Hematopoietic multipotent progenitor cell treated with erythropoietin and hydrocortisone succinate and interleukin-3 and kit ligand, for 4 days (in vitro differentiated cells): ENCODE results near the gene CHST6.
A peak's percentile ranks its signal among the peaks of the same experiment; 100 is the strongest.
"Not testable (repeated sequence)": the region's sequence is repeated elsewhere in the genome, so short reads cannot be mapped to it uniquely, and the experiment has no call there.

Experiments used
- DNase-seq: peaks from one replicate; pipeline ENCODE4 v3.0.0-alpha.2; 2015

Gene CHST6

DNA sequence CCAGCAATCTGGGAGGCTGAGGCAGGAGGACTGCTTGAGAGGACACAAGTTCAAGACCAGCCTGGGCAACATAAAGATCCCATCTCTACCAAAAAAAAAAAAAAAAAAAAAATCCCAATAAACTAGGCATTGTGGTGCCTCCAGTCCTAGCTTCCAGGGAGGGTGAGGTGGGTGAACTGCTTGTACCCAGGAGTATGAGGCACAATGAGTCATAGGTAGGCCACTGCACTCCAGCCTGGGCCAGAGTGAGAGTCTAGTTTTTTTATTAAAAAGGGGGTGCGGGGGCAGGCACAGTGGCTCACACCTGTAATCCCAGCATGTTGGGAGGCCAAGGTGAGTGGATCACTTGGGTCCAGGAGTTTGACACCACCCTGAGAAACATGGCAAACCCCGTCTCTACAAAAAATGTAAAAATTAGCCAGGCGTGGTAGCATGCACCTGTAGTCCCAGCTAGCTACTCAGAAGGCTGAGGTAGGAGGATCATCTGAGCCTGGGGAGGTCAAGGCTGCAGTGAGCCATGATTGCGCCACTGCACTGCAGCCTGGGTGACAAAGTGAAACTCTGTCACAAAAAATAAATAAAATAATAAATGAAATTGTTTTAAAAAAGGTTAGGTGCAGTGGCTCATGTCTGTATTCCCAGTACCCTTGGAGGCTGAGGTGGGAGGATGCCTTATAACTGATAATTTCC, 7.8 kb upstream of the CHST6 start:
- DNase-seq: no peak

DNA sequence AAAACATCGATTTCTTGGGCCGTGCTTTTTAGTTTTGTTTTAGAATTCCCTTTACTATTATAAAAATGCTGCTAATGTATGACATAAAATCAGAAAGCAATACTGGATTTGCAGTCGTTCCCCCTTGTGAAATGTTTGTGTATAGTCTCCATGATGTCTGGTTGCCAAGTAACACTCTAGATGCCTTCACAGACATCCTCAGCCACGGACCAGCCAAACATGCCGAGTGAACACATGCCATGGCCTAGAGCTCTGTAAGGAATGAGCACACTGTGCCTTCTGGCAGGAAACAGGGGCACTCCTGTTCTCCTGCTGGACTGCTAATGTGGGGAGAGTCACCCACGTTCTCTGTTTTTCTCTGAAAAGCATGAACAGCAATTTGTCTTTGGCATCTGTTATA, 6.6 kb upstream of the CHST6 start:
- not testable (repeated sequence) for DNase-seq

DNA sequence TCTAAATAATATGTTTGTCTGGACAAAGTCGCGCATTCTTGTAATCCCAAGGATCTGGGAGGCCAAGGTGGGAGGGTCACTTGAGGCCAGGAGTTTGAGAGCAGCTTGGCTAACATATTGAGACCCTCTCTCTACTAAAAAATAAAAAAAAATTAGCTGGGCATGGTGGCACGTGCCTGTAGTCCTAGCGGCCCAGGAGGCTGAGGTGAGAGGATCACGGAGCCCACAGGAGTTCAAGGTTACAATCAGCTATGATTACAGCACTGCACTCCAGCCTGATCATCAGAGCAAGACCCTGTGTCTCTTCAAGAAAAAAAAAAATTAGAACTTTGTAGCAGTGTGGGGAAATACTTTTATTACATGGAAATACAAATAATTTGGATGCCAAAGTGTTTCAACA, 6.1 kb upstream of the CHST6 start:
- DNase-seq: no peak

DNA sequence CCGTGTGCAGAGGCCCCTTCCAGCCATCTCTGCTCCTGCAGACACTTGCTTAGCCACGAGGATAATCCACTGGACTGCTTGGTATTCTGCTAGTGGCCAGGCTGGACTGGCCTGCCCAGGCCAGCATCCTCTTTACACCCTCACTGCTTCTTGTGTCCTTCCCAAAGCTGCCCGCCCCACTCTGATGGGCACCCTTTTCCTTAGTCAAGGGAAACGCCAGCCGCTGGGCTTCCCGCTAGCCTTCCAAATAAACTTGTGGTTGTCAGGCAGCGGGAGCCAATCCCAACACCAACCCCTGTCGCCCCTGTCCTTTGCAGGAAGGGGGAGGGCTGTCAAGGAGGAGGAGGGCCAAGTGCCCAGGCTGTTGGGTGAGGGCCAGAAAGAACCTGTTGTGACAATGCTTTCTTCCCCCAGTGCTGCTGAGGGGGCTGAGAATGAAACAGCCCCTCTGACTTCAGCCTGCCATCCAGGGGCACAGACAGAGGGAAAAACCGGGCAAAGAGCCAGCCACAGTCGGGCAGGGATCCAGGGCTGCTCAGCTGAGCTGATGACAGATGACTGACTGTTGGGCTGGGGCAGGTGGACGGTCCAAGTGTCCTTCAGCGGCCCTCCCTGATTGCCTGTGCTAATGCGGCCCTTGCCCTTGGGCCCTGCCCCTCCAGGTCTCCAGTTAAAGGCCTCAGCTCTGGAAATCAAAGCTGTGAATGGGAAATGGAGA, 3.5 kb upstream of the CHST6 start:
- DNase-seq: peak; percentile 20

DNA sequence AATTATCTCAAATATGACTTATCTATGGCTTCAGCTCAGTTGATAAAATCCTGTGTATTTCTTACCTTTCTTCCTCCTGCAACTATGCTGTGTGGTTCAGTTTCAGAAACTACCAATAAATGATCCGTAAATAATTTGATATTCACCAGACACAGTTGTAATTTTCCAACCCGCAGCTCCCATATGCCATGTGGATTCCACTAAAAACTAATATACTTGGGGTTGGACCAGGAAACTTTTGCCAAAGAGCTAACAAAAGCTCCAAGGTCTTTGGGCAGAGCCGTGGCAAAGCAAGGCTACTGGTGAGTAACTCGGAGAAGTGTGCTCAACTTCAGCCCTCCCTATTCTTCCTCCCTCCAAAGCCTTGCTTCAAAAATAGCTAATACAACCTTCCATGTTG, 2.3 kb upstream of the CHST6 start:
- no peak for DNase-seq

DNA sequence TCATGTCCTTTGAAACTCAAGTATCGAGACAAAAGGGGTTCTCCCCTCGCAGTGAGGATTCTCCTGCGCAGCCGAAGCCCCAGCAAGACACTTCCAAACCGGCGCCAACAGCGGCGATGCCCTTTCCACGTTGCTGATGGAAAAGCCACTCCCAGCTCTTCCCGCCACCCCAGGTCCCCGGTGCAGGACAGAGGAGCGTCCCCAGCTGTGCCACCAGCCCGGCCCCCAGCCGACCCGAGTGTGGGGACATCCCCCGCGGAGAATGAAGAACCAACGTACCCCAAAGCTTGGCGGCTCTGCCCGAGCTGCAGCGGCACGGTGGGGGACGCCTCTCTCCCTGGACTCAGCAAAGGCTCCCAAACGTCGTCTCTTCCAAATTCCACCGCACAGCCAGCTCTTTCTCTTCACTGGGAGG, 573 bp downstream of the CHST6 start:
- no peak for DNase-seq

DNA sequence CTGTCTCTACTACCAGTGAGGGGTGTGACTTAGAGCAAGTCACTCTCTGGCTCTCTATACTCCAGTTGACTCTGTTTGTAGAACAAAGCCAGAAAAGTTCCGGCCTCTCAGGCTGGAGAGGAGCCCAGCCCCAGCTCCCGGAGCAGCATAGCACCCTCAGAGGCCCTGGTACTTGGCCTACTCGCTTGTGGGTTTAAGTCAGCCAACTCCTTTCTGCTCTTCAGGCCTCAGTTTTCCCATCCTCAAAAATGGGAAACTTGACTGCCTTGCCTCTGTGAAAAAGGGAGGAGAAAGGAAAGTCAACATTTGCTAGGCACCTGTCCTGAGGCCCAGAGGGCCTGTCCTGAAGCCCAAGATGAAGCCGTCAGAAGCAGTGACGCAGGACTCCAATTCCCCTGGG, 1.1 kb downstream of the CHST6 start:
- DNase-seq: no peak

DNA sequence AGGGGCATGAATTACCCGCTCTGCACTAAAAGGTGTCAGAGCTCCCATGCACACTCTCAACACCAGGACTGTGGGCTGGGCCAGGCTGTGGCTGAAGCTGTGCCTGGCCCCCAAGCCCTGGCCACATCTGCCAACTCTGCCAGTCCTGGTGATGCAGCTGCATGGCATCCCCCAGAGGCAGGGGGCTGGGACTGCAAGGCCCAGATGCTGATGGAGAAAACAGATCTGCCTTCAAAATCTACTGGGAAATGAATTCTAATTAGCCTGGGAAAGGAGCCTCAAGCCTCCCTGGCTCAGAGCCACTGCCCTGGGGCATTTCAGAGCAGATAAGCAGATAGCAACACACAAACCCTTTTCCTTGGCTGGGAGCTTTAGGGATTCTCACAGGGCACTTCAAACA, 3.4 kb downstream of the CHST6 start:
- peak; percentile 39 for DNase-seq

DNA sequence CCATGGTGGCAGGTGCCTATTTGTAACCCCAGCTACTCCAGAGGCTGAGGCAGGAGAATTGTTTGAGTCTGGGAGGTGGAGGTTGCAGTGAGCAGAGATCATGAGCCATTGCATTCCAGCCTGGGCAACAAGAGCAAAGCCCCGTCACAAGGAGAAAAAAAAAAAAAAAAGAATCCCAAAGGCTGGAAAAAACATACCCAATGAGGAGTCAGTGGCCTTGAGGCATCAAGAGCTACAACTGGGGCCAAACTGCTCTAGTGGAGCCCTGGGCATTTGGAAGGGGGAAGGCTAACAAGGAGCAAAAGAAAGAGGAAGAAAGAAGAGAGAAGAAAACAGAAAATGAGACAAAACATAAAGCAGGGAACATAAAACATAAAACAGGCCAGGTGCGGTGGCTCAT, 6.9 kb downstream of the CHST6 start:
- DNase-seq: no peak

DNA sequence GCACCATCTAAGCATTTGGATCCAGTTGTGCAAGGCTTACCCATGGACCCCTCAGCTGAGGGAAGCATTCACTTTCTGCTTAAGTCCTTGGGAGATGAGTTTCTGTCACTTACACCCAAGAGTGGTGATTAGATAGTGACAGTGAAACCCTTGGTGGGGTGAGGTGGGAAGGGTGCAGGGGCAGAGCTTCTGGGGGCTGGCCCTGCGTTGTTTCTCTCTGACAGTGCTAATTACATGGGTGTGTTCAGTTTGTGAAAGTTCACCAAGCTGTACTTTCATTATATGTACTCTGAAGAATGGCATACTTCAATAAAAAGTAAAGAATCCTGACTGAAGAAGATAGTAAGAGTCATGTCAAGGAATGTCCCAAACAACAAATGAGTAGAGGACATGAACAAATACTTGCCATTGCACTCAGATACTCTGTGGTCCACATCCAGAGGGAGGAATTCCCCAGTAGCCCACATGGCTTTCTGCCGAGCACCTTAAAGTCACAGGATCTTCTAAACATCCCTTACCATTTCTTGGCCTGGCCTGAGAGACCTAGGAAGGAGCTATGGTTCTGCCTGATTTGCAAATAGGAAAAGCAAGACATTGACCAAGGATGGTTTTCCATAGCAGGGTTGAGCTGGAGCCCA, 8.4 kb downstream of the CHST6 start:
- DNase-seq: no peak

DNA sequence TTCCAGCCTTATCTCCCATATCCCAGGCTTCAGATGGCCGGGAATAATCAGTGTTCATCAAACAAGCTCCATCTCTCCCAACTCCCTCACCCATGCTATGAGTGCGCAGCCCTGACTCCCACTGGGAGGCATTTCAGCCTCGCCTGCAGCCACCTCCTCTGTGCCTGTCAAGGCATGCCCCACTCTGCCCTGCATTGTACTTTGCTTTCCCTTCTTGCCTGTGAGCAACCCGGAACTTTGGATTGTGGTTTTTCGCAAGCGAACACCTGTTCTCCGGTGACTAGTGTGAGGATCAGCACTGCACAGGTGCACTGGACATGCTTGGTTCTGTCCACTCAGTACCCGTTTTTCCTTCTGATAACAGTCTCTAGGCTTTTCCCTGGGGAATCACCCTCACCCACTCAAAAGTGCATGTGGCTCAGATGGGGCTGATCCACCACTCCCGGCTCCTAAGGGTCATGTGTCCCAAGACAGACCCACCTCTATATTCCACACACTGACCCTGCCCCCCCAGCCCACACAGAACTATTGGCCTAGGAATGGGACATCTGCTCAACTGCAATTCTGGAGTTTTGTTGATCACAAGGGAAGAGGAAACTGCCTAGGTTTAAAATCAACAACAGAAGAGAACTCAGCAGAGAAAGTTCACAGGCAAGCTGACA, 9.1 kb downstream of the CHST6 start:
- no peak for DNase-seq

DNA sequence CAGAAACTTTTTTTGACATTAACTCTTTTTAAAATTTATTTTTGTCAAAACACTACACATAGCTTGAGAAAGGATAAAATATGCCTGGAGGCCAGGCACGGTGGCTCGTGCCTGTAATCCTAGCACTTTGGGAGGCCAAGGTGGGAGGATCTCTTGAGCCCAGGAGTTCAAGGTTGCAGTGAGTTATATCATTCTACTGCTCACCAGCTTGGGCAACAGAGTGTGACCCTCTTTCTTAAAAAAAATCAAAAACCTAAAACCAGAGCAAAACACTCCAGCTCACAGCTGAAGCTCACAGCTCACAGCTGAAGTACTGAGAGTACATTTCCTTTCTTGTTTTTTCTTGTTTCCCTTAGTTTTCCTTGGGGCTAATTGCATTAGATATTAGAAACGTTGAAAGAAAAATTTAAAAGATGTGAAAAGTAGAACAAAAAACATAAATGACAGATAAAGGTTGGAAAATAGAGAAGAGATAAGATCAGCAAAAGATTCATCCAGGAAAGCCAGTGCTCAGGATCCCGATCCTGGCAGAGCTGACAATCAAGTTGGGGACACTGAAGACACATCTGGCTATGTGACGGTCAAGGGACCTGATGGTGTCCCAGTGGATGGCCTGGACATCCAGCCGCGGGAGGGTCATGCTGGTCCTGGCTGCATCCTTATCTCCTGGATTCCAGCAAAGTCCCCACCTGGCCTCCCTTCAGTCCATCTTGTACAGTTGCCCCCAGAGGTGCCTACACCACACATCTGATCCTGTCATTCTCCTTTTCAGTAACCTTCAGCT, 9.8 kb downstream of the CHST6 start:
- DNase-seq: no peak

DNA sequence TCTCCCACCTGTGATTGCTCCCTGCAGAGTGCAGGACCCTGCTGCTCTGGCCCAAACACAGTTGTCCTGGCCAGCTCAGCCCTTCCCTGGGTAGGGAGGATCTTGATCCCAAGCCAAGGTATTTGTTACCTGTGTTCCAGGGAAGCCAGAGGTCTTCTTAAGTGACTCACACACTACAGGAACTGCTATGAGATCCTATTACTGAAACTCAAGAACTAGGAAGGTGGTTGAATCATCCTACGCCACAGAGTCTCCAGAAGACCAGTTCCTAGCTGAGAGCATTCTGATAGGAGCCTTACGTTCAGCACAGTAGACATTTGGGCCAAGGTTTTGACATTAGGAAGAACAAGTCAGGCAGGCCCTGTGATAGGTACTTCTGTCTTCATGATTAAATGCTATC, 12.0 kb downstream of the CHST6 start:
- no peak for DNase-seq

DNA sequence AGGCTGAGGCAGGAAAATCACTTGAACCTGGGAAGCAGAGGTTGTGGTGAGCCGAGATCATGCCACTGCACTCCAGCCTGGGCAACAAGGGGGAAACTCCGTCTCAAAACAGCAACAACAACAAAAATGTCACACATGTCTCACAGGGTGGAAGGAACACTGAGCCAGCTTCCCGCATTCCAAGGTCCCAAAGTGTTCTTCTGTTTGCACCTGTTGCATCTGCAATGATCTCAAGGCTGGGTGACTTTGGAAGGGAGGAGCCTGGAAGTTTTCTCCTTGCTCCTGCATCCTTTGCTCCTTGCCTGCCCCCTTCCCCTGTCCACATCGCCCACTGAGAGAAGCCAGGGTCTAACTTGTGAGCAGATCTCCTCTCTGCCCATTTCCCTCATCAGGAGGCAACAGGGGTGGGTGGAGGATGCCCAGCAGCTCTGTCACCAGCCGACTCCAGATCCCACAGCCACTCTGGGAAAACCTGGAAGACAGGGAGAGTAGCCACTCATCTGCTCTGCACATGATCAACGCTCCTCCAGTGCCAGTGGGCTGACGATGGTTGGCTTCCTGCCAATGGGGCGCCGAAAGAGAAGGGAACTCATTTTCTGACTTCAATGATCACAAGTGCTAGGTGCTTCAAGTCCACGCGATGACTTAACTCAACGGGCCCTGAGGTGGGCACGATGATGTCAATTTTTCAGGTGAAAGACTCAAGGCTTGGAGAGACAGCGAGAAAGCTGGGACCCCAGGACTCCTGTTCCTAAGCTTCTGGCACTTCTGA, 12.6 kb downstream of the CHST6 start:
- DNase-seq: no peak

DNA sequence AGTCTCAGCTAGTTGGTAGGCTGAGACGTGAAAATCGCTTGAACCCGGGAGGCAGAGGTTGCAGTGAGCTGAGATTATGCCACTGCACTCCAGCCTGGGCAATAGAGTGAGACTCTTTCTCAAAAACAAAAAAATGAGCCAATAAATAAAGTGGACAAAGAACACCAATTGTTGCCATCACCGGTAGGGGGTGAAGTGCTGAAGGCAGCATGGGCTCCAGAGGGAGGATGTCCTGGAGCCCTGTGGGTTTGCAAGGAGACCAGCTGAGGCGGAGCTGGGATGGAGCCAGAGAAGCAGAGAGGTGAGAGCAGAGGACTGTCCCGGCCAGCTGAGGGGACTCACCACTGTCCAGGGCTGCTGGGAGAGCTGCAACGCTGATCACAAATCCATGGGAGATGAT, 13.8 kb downstream of the CHST6 start:
- no peak for DNase-seq

DNA sequence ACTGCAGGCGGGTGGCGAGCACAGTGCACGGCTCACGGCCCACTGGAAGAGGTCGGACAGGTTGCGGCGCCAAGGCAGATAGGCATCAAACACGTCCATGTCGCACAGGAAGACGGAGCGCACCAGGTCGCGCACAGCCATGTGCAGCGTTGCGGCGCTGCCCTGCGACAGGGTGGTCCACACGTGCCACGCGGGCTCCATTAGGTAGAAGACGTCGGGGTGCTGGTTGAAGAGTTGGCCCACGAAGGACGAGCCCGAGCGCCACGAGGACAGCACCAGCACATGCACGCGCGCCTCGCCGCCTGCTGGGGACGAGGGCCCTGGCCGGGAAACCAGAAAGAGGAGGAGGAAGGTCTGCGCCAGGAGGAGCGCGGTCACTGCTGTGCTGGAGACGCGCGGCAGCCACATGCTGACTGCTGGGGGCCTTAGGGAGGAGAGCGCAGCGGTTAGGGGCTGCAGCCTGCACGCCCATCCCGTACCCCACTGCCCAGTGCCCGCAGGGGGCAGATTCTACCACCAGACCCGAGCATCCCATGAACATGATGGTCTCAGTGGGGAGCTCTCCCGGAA, 15.7 kb downstream of the CHST6 start:
- DNase-seq: no peak

DNA sequence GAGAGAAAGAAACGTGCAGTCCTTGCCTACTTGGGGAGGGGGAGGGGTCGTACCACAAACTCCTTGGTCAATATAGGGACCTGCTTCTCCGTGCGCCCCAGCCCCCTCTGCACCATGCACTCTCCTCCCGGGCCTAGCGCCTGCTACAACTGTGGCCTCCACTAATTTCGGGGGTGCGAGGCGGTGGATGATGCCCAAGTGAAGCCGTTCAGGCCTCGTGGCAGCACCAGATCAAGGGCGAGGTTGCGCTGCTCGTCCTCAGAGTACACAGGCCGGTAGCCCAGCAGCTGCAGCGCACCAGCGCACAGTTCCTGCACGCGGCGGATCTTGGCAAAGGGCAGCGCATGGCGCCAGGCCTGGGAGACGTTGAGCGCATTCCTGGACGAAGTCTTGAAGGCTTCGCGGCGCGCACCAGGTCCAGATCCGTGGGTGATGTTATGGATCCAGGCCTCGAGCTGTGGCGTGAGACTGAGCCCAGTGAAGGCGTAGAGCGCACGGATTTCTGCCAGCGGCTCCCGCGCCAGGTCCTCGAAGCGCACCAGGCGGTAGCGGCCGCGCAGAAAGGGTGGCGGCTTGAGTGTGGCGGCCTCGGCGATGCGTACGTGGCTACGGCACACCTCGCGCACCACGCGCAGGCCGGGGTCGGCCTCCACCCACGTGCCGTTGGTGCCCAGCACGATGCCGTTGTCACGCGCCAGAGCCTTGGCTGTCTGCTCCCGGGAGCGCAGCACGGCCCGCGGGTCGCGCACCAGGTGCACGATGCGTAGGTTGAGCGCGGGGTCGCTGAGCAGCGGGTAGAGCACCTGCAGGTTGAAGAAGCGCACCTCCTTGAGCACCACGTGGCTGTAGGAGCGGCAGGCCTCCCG, 16.5 kb downstream of the CHST6 start:
- DNase-seq: no peak

DNA sequence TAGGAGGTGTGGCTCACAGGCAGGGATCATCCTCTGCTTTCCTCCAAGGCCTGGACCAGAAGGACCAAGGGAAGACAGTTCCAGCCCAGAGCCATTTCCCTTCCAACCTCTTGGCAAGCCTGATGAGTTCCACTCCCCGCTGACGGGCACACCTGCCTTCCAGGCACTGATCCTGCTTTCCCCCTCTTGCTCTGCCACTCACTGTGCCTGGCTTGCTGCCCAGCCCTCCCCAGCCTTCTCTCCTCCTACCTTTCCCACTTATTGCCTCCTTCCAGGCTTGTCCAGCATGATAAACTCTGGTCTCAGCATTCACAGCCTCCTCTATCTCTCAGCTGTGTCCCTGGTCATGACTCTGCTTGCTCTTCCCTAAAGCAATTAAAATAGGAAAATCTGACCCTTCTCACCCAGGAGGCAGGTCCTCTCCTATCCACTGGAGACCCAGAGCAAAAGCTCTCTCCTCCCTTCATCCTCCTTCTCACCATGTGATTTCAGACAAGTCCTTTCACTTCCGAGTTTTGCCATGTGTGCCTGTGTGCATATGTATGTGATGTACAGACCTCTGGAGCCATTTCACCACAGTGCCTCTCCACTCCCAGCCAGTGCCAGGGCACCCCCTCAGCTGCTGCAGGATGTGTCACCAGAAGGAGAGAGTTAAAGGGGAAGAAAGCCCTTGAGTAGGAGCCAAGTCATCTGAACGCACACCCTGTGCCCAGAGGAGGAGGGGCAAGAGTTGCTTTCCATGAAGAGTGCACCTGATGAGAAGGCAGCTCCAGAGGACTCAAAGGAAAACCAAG, 17.4 kb downstream of the CHST6 start:
- DNase-seq: peak; percentile 57

DNA sequence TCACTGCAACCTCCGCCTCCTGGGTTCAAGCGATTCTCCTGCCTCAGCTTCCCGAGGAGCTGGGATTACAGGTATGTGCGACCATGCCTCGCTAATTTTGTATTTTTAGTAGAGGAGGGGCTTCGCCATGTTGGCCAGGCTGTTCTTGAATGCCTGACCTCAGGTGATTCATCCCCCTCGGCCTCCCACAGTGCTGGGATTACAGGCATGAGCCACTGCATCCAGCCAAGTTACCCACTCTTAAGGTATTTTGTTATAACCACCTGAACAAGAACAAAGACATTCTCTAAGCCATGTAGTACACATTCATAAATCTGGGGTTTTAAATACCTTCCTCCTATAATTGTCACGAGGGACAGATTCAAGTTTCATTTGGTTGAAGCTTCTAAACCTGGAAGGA, 18.4 kb downstream of the CHST6 start:
- no peak for DNase-seq

DNA sequence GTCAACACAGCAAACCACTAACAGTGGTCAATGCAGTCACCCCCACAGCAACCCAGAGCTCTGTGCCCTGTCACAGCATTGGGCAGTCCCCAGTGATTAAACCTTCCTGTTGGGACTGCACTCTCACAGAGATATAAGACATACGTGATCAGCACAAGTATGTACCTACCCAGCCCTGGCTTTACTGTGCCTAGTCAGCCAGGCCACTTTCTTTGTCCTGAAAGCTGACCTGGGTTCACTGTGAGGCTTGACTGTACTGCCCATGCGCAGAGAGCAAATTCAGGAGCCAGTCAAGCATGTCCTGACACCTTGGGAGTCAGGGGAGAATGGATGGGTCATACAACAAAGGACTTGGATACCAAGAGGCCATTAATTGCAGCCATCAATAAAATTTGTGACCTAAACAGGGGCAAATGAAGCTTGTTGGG, 19.8 kb downstream of the CHST6 start:
- no peak for DNase-seq
